ENCODE measurements around the gene SCARB1.

The SCARB1 gene

DNA sequence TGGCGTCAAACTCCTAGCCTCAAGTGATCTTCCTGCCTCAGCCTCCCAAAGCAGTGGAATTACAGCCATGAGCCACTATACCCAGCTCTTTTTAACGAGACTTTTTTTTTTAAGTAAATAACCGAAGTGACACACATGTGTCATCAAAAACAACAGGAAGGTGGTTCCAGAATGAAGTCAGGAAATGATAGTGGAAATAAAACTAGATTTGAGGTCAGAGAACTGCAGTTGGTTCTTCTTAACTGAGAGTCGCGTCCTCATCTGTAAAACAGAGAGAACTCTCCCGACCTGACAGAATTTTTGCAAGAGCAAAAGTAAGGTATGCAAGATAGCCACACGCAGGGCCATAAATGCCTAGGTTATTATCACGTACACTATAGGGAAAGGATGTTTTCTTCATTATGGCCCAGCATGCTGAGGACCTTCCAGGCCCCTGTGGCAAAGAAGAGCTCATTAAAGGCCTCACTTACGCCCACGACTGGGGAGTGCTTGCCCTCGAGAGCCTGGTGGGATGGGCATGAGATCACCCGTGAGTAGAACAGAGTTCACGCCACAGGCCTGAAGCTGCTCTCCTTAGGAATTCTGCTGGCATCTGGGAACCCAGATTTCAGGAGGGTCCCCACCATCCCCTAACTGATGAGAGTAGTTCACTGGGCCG is 67.2 kb downstream of the SCARB1 start:
- DNase-seq (ENCODE audit: low read depth in 2 of 2): no peak

DNA sequence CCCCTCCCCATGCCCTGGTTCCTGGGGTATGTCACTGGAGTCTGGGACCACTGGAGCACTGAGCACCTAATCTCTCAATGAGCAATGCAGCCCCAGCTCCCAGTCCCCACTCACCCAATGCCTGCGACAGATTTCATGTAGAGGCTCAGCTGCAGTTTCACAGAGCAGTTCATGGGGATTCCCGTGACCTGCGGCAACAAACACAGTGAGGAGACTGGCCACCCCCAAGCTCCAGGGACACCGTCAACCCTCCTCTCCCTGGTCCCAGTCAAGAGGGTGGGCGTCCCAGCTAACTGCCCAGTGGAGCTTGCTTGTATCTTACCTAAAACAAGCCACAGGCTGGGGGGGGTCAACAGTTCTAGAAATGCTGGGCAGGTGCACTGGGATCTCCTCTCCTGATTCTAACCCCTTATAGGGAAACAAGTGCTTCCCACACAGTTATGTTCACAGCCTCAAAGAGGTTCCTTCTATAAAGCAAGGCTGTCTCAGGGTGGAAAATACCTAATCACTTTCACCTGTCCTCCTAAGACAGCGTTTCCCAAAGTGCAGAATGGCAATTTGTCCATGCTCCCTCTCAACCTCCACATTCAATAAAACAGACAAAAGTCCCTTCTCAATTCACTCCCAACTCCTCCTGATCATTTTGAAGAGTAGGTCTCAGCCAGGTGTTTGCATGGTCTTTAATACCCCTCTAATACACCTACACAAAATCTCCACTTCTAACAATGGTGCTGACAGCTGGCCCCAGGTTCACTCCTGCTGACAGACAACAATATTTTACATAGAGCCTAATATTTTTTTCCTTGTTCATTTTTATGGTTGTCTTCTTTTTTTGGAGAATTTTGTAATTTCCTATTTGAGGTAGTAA is 68.3 kb downstream of the SCARB1 start:
- DNase-seq (ENCODE audit: low read depth in 2 of 2): no peak

DNA sequence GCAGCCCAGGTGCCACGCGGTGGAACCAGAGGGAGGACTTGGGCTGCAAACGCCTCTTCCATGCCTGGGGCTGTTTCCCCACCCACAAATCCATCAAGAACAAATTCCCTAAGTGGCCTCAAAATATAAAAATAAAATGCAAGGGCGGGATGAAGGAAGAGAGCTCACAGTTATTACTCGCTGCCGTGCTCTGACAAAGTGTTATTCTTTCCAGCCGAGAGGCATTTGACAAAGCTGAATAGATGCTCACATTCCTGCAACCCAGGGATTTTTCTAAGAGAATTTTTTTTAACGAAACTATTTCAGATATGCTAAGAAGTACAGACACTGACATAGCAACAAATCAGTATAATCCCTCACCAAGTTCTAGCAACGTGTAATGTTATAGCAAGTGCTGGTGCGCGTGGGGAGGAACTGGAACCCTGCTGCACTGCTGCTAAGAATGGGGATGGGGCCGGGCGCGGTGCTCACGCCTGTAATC is 70.7 kb downstream of the SCARB1 start:
- peak; percentile 42 to 50 for DNase-seq (ENCODE audit: low read depth in 2 of 2)

DNA sequence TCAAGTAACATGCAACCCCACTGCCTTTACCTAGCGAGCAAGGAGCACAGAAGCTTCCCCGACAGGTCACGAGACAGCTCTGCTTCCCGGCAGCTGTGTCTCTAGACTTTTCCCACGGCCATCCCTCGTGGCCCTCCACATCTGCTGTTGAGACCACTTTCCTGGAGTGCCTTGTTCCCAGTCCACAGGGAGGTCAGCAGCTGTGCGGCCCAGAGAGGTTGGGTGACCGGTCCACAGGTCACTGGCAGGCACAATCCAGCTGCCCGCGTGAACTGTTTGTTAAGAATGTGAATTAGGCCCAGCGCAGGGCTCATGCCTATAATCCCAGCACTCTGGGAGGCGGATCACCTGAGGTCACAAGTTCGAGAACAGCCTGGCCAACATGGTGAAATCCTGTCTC is 71.5 kb downstream of the SCARB1 start:
- DNase-seq (ENCODE audit: low read depth in 2 of 2): no peak

- DNase-seq (ENCODE audit: low read depth in 2 of 2): no peak
These were observed 72.8 kb downstream of the SCARB1 start for GRCh38 chr12:124790650-124791400.

DNA sequence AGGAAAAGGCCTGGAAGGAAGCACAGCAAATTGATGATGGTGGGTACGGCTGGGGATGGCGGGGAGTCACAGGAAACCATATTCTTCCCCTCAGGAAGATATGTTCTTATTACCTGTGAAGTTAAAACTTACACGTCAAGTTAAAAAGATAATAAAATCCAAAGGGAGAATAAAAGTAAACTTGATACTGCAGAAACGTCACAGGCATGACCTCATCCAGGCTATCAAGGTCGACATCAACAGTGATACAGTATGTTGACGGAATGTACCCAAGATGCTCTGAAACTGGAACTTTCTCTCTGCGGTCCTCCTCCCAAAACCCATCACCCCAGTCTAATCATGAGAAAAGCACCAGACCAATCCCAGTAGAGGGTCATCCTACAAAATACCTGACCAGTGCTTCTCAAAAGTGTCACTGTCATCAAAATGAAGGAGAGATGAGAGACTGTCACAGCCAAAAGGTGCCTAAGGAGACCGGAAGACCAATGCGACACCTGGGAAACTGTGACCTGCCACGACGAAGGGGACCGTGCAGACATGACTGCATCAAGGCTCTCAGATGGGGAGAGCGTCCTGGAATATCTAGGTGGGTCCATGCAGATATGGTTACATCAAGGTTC is 74.6 kb downstream of the SCARB1 start:
- no peak for DNase-seq (ENCODE audit: low read depth in 2 of 2)

DNA sequence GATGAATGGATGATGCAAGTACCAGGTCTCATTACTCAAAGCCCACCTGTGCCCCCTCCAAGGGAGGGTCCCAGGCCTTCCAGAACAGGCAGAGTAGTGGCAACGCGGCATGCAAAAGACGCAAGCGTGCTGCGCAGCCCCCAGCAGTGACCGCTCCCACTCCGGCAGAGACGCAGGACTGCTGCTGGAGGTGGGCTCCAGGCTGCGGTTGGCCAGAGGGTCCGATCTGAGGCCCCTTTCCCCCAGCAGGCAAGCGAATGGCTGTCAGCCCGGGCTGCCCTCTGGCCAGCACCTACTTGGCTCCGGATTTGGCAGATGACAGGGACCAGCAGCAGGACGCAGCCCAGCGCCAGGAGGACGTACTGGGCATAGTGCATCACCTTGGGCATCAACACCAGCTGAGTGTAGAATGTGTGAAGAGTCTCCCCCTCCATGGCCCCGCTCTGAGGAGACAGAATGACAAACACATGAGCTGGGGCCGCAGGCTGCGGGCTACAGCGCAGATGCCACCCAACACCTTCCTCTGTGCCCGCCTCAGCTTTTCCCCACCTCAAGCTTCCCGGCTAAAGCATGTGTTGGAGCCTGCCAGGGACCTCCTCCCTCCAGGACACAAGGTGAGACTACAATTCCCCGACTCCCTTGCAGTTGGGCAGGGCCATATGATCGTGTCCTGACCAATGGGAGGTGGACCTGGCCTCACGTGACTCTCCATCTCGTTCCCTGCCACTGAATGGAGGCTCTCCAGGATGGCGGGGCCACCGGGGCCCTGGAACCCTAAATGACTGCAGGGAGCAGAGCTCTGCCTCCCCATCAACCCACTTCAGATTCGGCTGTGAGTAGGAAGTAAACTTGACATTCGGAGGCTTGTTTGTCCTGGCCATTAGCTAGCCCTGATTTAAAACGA is 77.4 kb downstream of the SCARB1 start:
- peak; percentile 80 for DNase-seq (ENCODE audit: low read depth in 2 of 2)

- no peak for DNase-seq (ENCODE audit: low read depth in 2 of 2)
These were observed 78.6 kb downstream of the SCARB1 start for GRCh38 chr12:124784871-124785572.

DNA sequence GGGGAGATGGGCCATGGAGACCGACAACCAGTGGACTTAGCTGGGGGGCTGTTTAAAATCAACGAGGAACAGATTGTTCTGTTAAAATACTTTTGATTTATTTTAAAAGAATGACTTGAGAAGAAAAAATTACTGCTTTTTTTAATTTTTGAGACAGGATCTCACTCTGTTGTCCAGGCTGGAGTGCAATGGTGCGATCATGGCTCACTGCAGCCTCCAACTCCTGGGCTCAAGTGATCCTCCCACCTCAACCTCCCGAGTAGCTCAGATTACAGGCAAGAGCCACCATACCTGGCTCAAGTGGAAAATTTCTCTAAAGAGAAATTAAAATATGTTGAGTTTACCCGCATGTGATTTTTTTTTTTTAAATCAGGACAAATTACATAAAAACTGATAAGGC is 80.6 kb downstream of the SCARB1 start:
- DNase-seq (ENCODE audit: low read depth in 2 of 2): no peak

DNA sequence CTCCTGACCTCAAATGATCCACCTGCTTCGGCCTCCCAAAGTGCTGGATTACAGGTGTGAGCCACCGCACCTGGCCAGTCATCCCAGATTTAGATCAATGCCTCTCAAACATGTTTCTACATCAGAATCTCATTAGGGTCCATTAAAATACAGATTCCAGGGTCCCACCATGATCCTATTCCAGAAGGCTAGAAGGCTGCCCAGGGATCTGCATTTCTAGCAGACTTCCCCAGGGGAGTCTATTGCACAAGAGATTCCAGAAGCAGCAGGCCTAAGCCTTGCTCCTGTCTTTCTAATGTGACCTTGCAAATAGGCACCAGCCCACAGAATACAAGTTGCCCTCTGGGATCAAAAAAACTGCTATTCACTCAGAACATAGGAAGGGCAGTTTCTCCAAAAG is 81.5 kb downstream of the SCARB1 start:
- no peak for DNase-seq (ENCODE audit: low read depth in 2 of 2)

DNA sequence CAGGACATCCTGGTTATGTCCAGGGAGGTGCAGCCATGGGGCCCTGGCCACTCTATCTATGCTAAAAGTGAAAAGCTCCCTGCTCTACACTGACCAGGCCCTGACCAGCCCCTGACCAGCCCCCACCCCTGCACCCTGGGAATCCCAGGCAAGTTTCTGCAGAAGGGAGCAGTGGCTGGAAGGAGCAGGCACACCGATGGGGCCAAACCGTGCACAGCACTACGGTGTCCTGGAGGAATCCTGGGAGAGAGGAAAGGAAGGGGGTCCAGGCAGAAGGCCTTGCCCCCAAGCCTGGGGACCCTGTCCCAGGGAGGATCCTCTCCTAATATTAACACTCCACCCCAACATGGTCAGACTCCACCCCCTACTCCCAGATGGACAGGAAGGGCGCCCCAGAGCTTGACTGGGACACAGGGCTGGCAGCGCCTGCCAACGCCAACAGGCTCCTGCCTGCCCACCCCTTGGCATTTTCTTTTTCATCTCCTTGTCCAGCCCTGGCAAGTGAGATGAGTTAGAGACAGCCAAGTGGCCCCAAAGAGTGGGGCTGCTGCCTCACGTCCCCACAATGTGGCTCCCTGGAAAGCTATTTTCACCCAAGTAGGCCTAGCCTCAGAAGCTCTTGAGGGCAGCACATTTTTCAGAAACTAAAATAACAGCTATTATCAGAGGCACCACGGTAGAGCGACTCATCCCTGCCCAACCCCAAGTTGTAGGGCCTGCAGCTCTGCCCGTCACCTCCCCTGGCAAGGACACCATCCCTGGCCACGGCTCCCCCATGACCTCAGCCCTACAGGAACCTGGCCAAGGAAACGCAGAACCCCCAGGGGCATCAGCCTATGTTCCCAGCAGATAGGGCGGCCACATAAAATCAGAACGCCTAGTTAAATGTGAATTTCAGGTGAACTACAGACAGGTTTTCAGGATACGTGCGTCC is 82.6 kb downstream of the SCARB1 start:
- DNase-seq (ENCODE audit: low read depth in 2 of 2): no peak

GRCh38 chr12:124780336-124780735 is 83.3 kb downstream of the SCARB1 start:
- DNase-seq (ENCODE audit: low read depth in 2 of 2): no peak

DNA sequence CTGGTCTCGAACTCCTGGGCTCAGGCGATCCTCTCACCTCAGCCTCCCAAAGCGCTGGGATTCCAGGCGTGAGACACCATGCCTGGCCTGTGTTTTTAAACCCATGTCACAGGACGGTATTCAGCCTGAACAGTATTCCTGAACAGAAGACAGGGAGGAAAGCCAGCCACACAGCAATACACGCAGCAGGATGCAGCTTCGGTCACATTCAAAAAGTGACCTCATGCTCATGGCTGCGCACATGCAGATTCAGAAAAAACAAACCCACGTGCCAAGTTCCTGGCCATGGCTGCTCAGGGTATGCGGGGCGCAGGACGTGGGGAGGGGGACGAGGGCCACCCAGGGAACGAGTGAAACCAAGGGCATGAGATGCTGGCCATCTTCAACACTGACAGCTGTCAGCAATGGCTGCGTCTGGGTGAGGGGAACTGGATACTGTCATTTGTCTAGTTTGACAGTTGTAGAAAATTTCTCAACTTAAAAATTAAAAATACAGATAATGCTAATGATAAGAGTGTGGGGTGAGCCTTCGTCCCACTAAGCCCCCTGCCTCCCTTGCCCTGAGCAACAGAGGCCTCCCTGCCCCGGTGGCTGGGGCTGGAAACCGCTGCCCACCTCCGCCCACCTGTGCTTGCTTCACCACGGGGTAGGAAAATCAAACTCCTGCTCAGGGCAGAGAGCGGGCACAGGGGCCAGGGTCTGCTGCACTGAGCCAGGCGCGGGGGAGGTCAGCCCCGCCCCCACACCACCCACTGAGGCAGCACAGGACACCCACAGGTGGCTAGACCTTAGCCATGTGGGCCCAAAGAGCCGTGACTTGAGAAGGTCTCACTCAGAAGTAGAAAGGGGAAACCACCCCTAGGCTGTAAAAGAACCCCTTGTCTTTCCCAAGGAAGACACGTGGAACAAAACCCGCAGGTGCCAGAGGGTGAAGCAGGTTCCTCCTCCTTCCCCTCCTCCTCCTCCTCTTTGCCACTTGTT is 84.2 kb downstream of the SCARB1 start:
- no peak for DNase-seq (ENCODE audit: low read depth in 2 of 2)

- DNase-seq (ENCODE audit: low read depth in 2 of 2): no peak
These were observed 85.3 kb downstream of the SCARB1 start for GRCh38 chr12:124778411-124778810.

DNA sequence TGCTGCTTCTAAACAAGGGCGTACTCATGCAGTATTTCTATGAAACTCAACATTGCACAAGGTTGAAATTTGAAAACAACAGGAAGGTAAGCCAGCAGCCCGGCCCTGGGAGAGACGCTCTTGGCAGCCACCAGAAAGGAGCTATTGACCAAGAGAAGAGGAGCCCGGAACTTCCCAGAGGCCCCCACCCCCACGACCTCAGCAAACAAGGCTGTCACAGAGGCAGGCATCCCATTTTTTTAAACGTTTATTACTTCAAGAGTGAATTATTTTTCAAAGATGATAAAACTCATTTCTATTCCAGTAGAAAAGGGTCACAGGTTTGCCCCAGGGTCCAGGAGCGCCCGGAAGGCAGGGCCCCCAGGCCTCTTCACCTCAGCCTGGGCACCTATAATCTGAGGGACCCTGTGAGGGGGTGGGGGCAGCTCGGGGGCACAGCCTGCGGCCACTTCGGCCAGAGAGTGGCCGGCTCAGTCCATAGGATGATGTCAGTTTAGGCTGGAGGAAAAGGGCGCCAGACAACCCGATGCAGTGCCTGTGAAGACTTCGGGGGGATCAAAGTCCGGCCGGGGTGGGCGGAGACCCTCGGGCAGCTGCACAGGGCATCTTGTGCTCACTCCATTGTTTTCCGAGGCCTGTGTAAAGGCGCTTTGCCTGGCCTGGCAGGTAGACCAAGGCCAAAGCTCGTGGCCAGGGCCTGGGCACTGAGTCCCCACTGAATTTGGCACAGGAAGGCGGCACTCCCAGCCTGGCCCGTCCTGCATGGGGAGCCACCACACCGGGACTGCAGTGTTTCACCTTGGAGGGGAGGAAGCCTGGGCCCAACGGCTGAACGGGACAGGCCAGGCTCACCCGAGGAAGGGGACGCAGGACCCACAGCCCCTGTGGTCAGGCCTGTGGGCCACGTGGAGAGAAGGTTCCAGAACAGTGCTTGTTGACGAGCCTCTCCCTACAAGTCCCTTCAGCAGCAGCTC is 86.0 kb downstream of the SCARB1 start:
- no peak for DNase-seq (ENCODE audit: low read depth in 2 of 2)

DNA sequence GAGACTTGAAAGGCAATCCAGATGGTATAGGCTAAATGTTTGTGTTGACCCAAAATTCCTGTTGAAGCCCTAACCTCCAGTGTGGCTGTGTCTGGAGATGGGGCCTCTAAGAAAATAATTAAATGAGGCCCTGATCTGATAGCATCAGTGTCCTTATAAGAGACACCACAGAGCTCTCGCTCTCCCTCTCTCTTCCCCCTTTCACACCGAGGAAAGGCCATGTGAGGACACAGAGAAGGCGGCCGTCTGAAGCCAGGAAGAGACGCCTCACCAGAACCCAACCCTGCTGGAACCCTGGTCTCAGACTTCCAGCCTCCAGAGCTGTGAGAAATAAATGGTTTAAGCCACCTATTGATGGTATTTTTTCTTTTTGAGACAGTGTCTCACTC is 87.5 kb downstream of the SCARB1 start:
- no peak for DNase-seq (ENCODE audit: low read depth in 2 of 2)
